GM18507 (cell line): ENCODE data around the gene LGALS9B.
A peak's percentile ranks its signal among the peaks of the same experiment; 100 is the strongest.
"Not testable (repeated sequence)": the region's sequence is repeated elsewhere in the genome, so short reads cannot be mapped to it uniquely, and the experiment has no call there.

Experiments
- DNase-seq: peaks from one replicate; pipeline ENCODE4 v3.0.0; 2011; ENCODE audit warnings: low read depth; ENCODE audit not compliant: insufficient read length; ENCODE audit errors: extremely low spot score
- FAIRE-seq: peaks from 2 replicates; lab custom pipeline; 2011; peaks lifted over from hg19 to GRCh38; lab: Jason Lieb, UNC

LGALS9B gene

DNA sequence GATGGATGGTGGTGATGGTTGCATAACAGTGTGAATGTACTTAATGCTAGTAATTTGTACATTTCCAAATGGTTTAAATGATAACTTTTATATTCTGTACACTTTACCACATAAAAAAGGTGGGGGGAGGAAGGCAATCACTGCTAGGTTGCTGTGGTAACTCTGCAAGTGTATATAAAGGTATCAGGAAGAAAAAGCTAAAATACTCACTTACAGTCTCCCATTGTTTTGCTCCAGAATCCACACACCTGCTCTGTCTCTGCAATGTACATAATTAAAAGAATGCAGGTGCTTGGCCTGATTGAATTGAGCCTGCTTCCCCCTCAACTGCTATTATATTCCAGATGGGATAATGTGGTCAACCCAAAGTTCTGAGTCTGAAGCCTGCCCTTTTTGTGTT lies 6.7 kb upstream of the LGALS9B start:
- not testable (repeated sequence) for DNase-seq, FAIRE-seq

DNA sequence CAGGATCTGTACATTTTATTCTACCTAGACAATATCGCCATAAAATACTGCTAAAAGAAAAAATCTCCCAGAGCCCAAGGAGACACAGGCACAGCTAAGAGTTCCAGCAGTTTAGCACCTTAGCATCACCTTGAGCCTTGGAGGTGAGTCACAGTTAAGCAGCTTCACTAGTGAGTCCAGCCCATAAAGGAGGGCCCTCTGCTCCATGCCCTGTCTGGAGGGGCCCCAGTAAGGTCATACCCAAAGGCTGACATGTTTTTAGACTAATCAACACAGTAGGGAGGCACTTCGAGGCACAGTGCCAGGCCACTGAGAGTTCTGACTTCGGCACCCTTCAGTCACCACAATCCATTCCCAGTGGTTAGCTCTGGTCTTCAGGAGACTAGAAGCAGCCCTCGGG lies 2.6 kb upstream of the LGALS9B start:
- DNase-seq, FAIRE-seq: not testable (repeated sequence)

DNA sequence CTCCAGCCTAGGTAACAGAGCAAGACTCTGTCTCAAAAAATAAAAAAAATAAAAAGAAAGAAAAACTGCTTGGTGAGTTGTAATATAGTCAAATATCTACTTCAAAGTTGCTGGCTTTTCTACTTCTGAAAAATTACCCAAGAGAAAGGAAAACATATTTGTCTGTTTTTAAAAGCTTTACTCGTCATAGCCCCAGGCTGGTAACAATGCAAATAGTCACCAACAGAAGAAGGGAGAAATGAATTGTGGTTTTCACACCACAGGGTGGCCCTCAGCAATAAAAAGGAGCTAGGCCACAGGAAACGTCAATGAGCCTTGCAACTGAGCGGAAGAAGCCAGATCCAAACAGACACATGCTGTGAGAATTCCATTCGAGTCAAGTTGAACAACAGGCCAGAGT lies 1.8 kb upstream of the LGALS9B start:
- DNase-seq, FAIRE-seq: not testable (repeated sequence)

DNA sequence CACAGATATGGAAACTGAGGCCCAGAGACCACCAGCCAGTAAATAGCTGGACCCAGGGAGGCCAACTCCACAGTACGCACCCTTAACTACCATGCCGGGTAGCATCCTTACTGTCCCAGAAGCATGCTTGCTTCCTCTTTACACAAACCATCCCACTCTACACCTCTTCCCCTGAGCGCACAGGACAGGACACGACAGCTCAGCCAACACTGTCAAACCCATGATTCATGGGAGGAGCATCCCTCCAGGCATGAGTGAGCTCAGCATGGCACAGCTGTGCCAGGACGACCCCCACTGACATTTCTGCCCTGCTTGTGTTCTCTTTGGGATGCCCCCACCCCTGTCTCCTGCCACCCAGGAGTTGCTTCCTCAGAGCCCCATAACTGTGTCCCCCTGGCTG lies 340 bp downstream of the LGALS9B start:
- not testable (repeated sequence) for DNase-seq, FAIRE-seq

DNA sequence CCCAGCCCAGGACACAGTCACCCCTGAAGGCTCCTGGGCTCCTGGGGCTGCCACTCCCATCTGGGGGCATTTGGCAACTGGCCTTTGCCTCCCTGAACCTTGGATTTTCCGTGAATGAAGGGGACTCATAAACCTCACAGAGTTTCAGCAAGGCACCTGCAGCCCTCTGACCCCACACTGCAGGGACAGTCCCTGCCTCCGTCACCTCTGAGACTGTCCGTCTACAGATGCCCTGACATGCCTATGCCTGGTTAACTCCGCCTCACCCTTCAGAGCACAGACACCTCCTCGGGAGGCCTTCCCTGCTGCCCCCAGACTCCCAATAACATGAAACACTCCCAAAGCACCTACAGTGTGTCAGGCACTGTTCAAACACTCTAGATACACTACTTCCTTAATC lies 786 bp downstream of the LGALS9B start:
- FAIRE-seq = peak; percentile 29
- not testable (repeated sequence) for DNase-seq

DNA sequence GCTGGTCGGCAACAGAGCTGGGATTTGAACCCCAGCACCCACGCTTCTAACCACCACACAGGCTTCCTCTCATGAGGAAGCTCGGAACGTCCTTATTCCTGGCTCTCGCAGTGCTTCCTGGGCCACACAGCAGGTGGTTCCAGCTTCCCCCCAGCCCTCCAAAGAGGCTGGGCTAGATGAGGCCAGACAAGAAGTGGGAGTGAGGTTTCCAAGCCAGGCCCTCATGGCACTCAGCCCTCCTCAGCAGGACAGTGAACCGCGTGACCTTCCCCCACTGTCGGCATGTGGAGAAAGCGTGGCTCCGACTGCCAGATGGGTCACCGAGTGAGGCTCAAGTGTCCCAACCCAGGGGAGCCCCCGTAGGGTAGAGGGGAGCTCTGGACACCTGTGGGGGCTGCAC lies 1.8 kb downstream of the LGALS9B start:
- not testable (repeated sequence) for DNase-seq, FAIRE-seq

DNA sequence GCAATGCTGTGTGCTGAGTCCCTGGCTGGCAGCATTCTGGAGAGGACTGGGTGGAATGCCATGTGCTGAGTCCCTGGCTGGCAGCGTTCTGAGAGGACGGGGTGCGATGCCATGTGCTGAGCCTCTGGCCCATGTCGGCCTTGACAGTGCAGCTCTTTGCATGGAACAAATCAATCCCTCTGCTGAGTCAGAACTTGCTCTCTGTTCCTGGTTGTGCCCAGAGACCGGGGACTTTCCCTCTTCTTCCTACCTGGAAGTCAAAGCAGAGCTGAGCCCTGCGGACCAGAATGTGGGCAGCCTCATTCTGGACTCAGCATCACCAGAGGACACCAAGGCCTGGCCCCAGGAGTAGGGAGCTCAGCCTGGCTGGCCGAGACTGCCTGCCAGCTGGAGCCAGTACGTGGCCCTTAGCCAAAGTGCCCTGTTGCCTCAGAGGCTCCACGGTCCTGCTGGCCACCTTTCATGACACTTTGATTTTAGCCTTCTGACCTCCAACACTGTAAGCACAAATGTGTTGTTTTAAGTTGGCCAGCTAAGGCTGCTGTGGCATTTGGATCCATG lies 2.4 kb downstream of the LGALS9B start:
- not testable (repeated sequence) for FAIRE-seq, DNase-seq

DNA sequence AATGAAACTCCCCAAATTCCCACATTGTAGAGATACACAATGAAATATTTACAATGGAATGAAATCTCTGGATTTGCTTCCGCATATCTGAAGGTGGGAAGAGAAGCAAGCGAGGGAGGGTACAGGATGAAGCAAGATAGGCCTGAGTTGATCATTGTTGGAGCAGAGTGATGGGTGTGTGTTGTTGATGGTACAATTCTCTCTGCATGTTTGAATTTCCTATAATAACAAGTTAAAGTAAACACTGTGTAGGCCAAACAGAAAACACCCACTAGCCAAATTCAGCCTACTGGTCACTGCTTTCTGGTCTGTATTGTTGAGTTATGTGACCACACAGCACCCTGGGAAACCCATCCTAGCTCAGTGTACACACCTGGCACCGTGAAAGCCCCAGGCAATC lies 5.2 kb downstream of the LGALS9B start:
- FAIRE-seq, DNase-seq: not testable (repeated sequence)

DNA sequence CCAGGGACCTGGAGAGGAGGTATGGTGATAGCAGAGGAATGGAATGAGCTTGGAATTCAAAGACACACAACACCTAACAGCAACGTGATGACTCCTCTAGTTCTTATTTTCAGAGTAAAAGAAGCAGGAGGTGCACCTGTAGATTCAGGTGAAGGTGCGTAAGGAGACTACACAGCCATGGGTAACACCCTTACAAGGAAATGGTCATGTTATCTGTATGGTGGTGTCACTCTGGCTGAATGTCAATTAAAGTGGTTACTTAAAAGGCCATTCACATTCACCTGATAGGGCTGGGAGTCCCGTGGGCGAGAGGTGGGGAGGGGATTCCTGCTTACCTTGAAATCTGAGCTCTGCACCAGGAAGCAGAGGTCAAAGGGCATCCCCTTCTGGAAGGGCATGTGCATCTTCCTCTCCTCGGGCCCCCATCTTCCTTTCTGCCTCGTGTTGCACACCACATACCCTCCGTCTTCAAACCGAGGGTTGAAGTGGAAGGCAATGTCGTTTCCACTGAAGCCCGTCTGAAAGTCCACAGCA lies 9.4 kb downstream of the LGALS9B start:
- FAIRE-seq = peak; percentile 39
- DNase-seq = not testable (repeated sequence)

DNA sequence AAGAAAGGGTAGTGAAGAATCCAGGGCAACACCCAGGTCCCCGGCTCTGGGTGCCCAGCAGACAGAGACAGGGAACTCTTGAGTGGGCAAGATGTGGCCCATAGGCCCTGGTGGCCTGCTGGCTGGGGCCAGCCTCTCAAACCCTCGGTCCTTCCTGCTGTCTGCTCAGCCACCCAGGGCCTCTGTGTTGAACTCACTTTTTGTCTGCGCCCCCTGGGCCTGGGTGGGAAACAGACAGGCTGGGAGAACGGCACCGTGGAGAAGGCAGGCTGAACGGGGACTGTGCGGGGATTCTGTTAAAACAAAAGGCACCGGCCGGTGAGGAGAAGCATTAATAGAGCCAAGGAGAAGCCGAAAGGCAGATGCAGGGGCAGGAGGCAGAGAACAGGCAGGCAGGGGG lies 12.2 kb downstream of the LGALS9B start:
- not testable (repeated sequence) for DNase-seq, FAIRE-seq

DNA sequence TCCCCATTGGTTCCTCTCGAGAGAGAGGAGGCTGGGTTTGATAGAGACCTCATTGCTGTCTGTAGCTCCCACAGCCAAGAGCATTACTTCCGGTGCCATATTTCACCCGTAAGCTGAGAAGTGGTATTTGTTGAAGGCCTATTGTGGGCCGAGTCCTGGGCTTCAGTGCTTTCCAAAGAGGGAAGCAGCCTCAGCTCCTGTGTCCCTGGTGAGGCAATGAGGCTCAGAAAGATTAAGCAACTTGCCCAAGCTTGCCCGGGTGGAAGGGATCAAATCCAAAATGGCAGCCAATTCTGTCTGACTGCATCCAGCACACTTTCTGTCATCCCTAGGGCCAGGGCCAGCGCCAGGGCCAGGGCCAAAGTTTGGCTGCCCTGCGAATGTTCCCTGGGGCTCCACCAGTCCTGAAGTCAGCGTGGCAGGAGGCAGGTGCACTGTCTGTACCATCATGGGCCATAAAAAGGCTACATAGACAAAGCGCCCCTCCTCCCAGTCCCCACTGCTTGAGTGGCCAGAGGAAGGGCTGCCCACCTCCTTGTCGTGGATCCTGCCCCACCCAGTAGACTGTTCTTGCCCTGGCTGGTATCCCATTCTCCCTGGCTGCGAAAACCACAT lies 13.4 kb downstream of the LGALS9B start:
- not testable (repeated sequence) for FAIRE-seq, DNase-seq

DNA sequence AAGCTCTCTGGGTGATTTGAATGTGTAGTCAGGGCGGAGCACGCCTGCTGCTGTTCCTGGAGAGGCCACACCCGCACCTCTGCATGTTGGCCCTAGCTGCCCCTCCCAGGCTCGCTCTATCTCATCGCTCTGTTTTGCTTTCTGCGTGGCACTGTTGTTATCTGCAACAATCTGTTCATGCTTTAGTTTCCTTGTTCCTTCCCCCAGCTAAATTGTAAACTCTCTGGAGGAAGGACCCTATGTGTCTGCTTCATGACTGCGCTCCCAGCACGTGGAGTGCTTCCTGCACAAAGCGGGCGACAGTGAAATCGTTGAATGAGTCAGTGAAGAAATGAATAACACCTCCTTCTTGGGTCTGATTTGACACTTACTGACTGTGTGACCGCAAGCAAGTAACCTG lies 16.5 kb downstream of the LGALS9B start:
- peak; percentile 98 for FAIRE-seq
- DNase-seq = not testable (repeated sequence)

DNA sequence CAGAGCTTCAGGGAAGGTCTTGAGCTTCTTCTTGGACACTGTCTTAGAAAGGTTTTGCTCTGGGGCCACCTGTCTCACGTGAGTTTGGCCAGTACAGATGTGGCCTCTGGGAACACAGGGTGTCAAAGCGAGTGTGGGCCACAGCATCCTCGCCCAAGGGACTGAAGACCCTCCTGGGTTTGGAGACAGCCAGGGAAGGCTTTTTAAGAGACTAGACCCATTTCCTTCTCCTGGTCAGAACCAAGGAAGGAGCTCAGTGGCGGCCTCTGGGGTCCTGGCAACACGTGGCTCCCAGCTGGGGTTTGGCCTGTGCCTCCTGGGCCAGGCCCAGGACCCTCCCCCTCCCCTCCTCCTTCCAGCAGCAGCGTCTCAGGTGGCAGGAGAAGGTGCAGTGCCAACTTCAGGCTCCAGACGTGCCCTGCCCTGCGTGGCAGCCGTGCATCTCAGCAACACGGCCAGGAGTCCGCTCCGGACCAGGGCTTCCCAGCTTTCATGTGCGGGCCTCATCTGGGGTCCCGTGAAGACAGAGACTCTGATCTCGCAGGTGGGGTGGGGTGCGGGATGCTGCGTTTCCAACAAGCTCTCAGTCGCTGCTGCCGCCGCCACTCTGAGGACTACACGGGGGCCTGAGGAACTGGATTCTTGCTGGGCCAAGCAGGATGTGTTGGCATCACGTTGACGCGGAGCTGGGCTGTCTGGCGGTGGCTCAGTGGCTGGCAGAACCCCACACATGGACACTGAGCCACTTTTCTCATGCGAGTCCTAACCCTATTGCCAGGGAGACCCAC lies 19.6 kb downstream of the LGALS9B start:
- not testable (repeated sequence) for FAIRE-seq, DNase-seq

DNA sequence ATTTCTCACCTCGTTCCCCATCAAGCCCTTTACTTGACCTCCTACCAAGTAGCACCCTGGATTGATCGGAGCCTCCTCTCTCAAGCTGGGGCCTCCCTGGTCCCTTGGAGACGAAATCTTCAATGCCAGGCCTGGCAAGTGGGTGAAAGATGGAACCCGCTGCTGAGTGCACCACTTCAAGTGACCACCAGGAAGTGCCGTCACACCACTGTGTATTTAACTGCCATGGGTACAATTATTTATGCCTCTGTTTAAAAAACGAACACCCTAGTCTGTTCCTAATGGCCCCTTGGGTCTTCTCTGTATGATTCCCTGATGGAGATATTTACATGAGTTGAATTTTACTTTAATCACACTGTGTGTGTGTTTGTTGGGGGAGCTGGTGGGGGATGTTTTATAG lies 20.4 kb downstream of the LGALS9B start:
- not testable (repeated sequence) for FAIRE-seq, DNase-seq

DNA sequence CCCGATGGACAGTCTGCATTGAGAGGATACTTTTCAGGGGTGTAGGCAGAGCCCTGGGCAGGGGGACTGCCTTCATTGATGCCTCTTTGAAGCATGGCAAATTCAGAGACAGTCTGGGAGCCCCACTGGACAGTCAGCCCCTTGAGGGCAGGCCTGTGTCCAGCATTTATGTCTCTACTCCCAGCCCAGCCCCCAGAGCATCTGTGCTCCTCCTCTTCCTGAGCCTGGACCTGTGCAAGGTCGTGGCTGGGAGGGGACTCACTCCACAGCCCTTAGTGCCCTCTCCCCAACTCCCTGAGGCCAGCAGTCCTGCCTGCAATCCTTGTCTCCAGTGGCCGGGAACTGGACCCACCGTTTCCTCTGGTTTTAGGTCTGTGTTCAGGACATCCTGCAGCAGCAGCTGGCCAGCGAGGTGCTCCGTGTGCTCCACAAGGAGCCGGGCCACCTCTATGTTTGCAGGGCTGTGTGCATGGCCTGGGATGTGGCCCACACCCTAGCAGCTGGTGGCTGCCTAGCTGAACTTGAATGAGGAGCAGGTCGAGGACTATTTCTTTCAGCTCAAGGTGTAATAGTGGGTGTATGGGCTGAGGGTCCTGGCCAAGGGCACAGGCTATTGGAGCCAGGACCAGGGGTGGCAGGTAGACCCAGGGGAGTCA lies 22.6 kb downstream of the LGALS9B start:
- DNase-seq, FAIRE-seq: not testable (repeated sequence)

DNA sequence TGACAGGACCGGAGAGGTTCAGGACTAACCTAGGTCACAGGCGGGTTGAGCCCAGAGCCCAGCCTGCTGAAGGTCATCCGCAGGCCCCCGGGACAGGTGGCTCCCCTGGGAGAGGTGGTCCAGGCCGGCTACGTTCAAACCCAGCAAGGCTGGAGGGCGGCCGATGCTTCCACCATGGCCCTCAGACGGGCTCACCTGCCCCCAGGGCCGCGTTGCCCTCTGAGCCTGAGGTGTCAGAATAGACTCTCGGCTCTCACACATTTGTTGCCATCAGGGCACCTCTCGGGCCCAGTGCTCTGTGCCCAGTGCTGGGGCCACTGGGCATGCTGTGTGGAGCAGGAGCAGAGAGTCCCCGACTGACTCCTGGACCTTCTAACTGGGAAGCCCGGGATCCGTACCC lies 23.2 kb downstream of the LGALS9B start:
- DNase-seq, FAIRE-seq: not testable (repeated sequence)

DNA sequence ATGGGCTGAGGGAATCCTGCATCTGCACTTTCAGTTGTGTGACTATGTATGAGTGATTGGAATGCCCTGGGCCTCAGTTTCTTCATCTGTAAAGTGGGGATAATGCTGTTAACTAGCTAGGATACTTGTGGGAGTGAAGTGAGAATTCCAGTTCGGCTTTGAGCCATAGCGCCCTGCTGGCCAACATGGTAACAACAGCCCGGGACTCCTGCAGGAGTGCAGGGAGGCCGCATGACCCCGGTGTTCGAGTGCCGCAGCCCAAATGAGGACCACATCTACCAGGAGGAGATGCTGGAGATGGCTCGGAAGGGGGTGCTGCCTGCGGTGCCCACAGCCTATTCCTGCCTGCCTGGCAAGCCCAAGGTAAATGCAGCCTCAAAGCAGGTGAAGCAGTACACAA lies 23.7 kb downstream of the LGALS9B start:
- DNase-seq = not testable (repeated sequence)
- FAIRE-seq = peak; percentile 69

DNA sequence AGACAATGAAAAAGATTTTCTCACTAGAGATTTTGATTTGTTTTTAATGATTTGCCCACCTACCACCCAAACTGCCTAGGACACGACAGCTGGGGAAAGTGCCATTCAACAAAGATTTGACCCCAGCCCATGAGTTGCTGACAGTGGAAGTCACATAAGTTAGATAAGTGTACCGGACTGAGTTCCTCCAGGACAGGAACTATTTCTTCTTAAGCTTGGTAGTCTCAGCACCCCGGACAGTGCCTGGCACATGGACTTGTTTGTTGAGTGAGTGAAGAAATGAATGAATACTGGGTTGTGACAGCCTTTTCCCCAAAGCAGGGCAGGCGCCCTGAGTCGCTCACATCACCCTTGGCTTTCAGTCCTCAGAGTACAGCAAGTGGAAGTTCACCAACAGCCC lies 26.7 kb downstream of the LGALS9B start:
- not testable (repeated sequence) for DNase-seq, FAIRE-seq

DNA sequence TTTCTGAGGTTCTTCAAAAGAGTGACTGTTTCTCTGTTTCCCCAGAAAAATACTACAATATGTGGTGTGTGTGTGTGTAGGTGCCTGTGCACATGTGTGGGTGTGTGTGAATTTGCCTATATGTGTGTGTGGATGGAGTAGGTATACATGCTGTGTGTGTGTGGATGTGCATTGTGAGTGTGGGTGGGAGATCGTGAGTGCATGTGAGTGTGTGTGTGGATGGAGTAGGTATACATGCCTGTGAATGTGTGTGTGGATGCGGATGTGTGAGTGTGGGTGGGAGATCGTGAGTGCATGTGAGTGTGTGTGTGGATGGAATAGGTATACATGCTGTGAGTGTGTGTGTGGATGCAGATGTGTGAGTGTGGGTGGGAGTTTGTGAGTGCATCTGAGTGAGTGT lies 32.2 kb downstream of the LGALS9B start:
- not testable (repeated sequence) for DNase-seq, FAIRE-seq

DNA sequence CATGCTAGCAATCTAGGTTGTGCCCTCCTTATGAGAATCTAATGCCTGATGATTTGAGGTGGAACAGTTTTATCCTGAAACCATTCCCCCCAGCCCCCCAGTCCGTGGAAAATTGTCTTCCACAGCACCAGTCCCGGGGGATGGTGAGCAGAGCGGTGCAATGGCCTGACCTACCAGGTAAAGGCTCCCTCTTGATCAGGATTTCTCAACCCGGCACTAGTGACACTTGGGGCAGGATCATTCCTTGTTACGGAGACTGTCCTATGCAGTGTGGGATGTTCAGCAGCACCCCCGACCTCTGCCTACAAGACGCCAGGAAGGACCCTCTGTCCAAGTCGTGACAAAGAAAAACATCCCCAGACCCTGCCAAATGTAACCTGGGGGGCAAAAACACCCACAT lies 34.0 kb downstream of the LGALS9B start:
- not testable (repeated sequence) for FAIRE-seq, DNase-seq
